IMR-90 (cell line): Measurements from ENCODE around the gene HACE1. TPM values are rescaled to one million over a fixed set of nuclear protein-coding genes. Genes with fewer than 3 reads are reported as not detected.

ENCODE experiments used
- ATAC-seq: fragments of 200-7000 bp; cut with Tn5 transposase; 2 replicates; pipeline ENCODE4 v1.9.1; 2020; ENCODE audit warnings: low read depth, mild to moderate bottlenecking, moderate library complexity
- BruUV-seq: library from RNA; stranded (reverse); fragments of 400-500 nt; replicated peaks from 2 replicates; lab custom pipeline; 2021; lab: Mats Ljungman, UMichigan
- CTCF ChIA-PET: fragments of 300-600 bp; formaldehyde crosslinking; extraction: SDS; loops from one replicate; lab custom pipeline; 2021; ENCODE audit warnings: antibody characterized with exemption; lab: Yijun Ruan, JAX
- POLR2A ChIA-PET: fragments of 300-600 bp; sonication (Branson Sonifier 250); formaldehyde crosslinking; loops from one replicate; lab custom pipeline; 2022; ENCODE audit warnings: antibody characterized with exemption; ENCODE audit not compliant: unreplicated experiment; lab: Charles Lee
- DNase-seq: peaks from one replicate; pipeline ENCODE4 v3.0.0; 2013
- H2AFZ ChIP-seq: replicated peaks from 2 replicates; pipeline ENCODE3; 2013; ENCODE audit warnings: low read length, mild to moderate bottlenecking; ENCODE audit not compliant: poor library complexity
- H2AK5ac ChIP-seq: 2 replicates; pipeline ENCODE4 v1.6.1; 2013; ENCODE audit warnings: low read depth, low read length, inconsistent platforms
- H2AK9ac ChIP-seq: replicated peaks from 2 replicates; pipeline ENCODE3; 2013; ENCODE audit warnings: mild to moderate bottlenecking, low read depth, low read length, moderate library complexity; ENCODE audit not compliant: poor library complexity
- H2BK120ac ChIP-seq: 2 replicates; pipeline ENCODE4 v1.6.1; 2013; ENCODE audit warnings: low read depth, low read length, inconsistent platforms
- H2BK15ac ChIP-seq: 3 replicates; pipeline ENCODE4 v1.6.1; 2013; ENCODE audit warnings: low read depth, low read length, inconsistent platforms
- H2BK20ac ChIP-seq: 2 replicates; pipeline ENCODE4 v1.6.1; 2013; ENCODE audit warnings: low read depth, mild to moderate bottlenecking, inconsistent platforms, low read length, moderate library complexity
- H2BK5ac ChIP-seq: 2 replicates; pipeline ENCODE4 v1.6.1; 2013; ENCODE audit warnings: mild to moderate bottlenecking, low read depth, low read length, inconsistent platforms; ENCODE audit not compliant: poor library complexity, severe bottlenecking
- H3K14ac ChIP-seq: replicated peaks from 2 replicates; pipeline ENCODE4 v1.6.1; 2013; ENCODE audit warnings: low read depth, low read length, inconsistent platforms
- H3K18ac ChIP-seq: 2 replicates; pipeline ENCODE4 v1.6.1; 2013; ENCODE audit warnings: low read depth, low read length, control low read depth
- H3K23ac ChIP-seq: 2 replicates; pipeline ENCODE4 v1.6.1; 2013; ENCODE audit warnings: low read depth, low read length, inconsistent platforms
- H3K27ac ChIP-seq: 2 replicates; pipeline ENCODE4 v1.5.1; 2013; ENCODE audit warnings: mild to moderate bottlenecking, control low read depth, low read length; ENCODE audit not compliant: insufficient read depth
- H3K27me3 ChIP-seq: 2 replicates; pipeline ENCODE4 v1.6.1; 2013; ENCODE audit warnings: low read length; ENCODE audit not compliant: control insufficient read depth, insufficient read depth
- H3K36me3 ChIP-seq: 2 replicates; pipeline ENCODE4 v1.6.1; 2013; ENCODE audit warnings: low read length, mixed read lengths; ENCODE audit not compliant: control insufficient read depth, insufficient read depth
- H3K4ac ChIP-seq: 2 replicates; pipeline ENCODE4 v1.6.1; 2013; ENCODE audit warnings: low read depth, low read length, inconsistent platforms
- H3K4me1 ChIP-seq: 2 replicates; pipeline ENCODE4 v1.6.1; 2013; ENCODE audit warnings: low read length, mixed read lengths; ENCODE audit not compliant: control insufficient read depth, insufficient read depth
- H3K4me2 ChIP-seq: 2 replicates; pipeline ENCODE4 v1.6.1; 2013; ENCODE audit warnings: low read depth, mild to moderate bottlenecking, control low read depth, low read length, moderate library complexity
- H3K4me3 ChIP-seq: 2 replicates; pipeline ENCODE4 v1.5.1; 2013; ENCODE audit warnings: low read depth, mild to moderate bottlenecking, control low read depth, low read length, moderate library complexity; ENCODE audit not compliant: insufficient read depth
- H3K56ac ChIP-seq: 2 replicates; pipeline ENCODE4 v1.6.1; 2013; ENCODE audit warnings: low read length, inconsistent platforms; ENCODE audit not compliant: insufficient read depth; ENCODE audit errors: extremely low read depth
- H3K79me1 ChIP-seq, 2 experiments: 2 replicates each; pipeline ENCODE4 v1.6.1; 2013; ENCODE audit warnings: low read length in 2 of 2, inconsistent platforms in 1 of 2, low read depth in 1 of 2
- H3K9ac ChIP-seq: 2 replicates; pipeline ENCODE4 v1.6.1; 2013; ENCODE audit warnings: low read depth, low read length, control low read depth
- H3K9me1 ChIP-seq: 2 replicates; pipeline ENCODE4 v1.6.1; 2013; ENCODE audit warnings: low read length, inconsistent platforms; ENCODE audit not compliant: insufficient read depth
- H3K9me3 ChIP-seq: 2 replicates; pipeline ENCODE4 v1.6.1; 2013; ENCODE audit warnings: low read length; ENCODE audit not compliant: control insufficient read depth, insufficient read depth
- H4K20me1 ChIP-seq: 2 replicates; pipeline ENCODE4 v1.6.1; 2013; ENCODE audit warnings: low read length, inconsistent platforms; ENCODE audit not compliant: insufficient read depth
- H4K5ac ChIP-seq: 2 replicates; pipeline ENCODE4 v1.6.1; 2013; ENCODE audit warnings: mild to moderate bottlenecking, low read depth, low read length, control low read depth
- H4K8ac ChIP-seq, 2 experiments: 2 replicates each; pipeline ENCODE4 v1.6.1; 2013; ENCODE audit warnings: low read depth in 2 of 2, low read length in 2 of 2, control low read depth in 1 of 2, inconsistent platforms in 1 of 2
- H4K91ac ChIP-seq: 2 replicates; pipeline ENCODE4 v1.6.1; 2013; ENCODE audit warnings: low read depth, low read length, inconsistent platforms; ENCODE audit not compliant: insufficient read depth
- MXI1 ChIP-seq: IDR thresholded peaks from 2 replicates; pipeline ENCODE4 v1.6.1; 2012; ENCODE audit warnings: low read depth, mild to moderate bottlenecking, low read length, moderate library complexity, borderline replicate concordance
- WGBS, 2 experiments: methylation state at CpG; one replicate each; pipeline versions ENCODE4 v1.1.5 to v1.1.7; 2013; ENCODE audit warnings: missing lambda C conversion rate in 2 of 2; ENCODE audit not compliant: insufficient read length in 1 of 2; ENCODE audit errors: extremely low coverage in 2 of 2; 5-methylcytosine and 5-hydroxymethylcytosine counted together
- dilution Hi-C: fragments of 300-500 bp; cut with HindIII; formaldehyde crosslinking; loops from one replicate; pipeline ENCODE4 v1.14.3; 2018; ENCODE audit warnings: low sequenced_read_pairs; ENCODE audit not compliant: unreplicated experiment
- in situ Hi-C: fragments of 300-500 bp; cut with MboI; formaldehyde crosslinking; loops from 3 replicates; pipeline ENCODE4 v1.14.3; 2019; ENCODE audit warnings: low sequenced_read_pairs, inconsistent platforms, mixed read lengths
- intact Hi-C: fragments of 100-400 bp; cut with micrococcal nuclease; formaldehyde crosslinking; loops from 2 replicates; pipeline ENCODE4 v1.10.0; 2022
- polyA plus RNA-seq, 3 experiments: library from polyadenylated mRNA; depleted of rRNA; stranded (reverse); fragments of >200 nt; gene quantifications; 2 replicates each; pipeline ENCODE4 v1.2.3, GENCODE V29; 2012; ENCODE audit warnings: low replicate concordance in 1 of 3
- total RNA-seq: library from RNA; depleted of rRNA; stranded (reverse); fragments of >200 nt; gene quantifications from 2 replicates; pipeline ENCODE4 v1.2.3, GENCODE V29; 2012

Gene HACE1
- total and polyA plus RNA-seq, 2 of the 4 experiments (the other 2 are of a cell fraction), result 5.4 to 10.8 TPM

GRCh38 chr6:104885518-104886043 is 25.9 kb upstream of the HACE1 start:
- Histone ChIP-seq H3K79me1 (no peaks in the 10 kb centered on the region), H2AK5ac (no peak overlapping the region), H2AK9ac (no peak overlapping the region), H3K4me3 (no peak overlapping the region), H3K9me1 (no peaks in the 10 kb centered on the region; the same call in 1 of the 2 replicates), H2AFZ (peak overlapping the region; percentile 49), H3K4me2 (no peak overlapping the region), H3K56ac (no peak overlapping the region), H3K14ac (no peak overlapping the region), H4K8ac (no peak overlapping the region), H2BK120ac (no peak overlapping the region), H3K36me3 (no peaks in the 10 kb centered on the region), H3K27ac (no peak overlapping the region), H3K23ac (no peak overlapping the region), H4K5ac (no peak overlapping the region), H4K20me1 (no peaks in the 10 kb centered on the region), H3K4ac (no peak overlapping the region), H3K4me1 (no peaks in the 10 kb centered on the region), H3K18ac (no peak overlapping the region), H3K27me3 (peaks cover 5% of the 10 kb centered on the region), H3K9me3 (0 out of 2 replicates have a peak, but pooled peaks cover 3% of the 10 kb centered on the region), H2BK20ac (no peak overlapping the region), H3K9ac (no peak overlapping the region), H2BK15ac (no peak overlapping the region), H4K91ac (no peak overlapping the region), H2BK5ac (no peak overlapping the region)
- ChIA-PET CTCF (no interaction called here), POLR2A (no interaction called here)
- 60% methylated on average over 5 of the region's 19 CpGs; no CpG with 5 or more reads in 1 of the 2 experiments for WGBS, 2 experiments
- DNase-seq (no peak), ATAC-seq (no peak)
- in situ Hi-C loops, result no loop called here
- dilution Hi-C loops, result no loop called here
- BruUV-seq, result no TSS peak
- intact Hi-C loops, result no loop called here
- no peak for TF ChIP-seq MXI1
